Neural progenitor cell (in vitro differentiated cells): ENCODE measurements around the gene GRK1. TPM values are rescaled to one million over a fixed set of nuclear protein-coding genes. Genes with fewer than 3 reads are reported as not detected.
"Not testable (repeated sequence)": the region's sequence is repeated elsewhere in the genome, so short reads cannot be mapped to it uniquely, and the experiment has no call there.

ENCODE experiments used
- DNase-seq: peaks from one replicate; pipeline ENCODE4 v3.0.0-alpha.2; 2016; ENCODE audit warnings: low spot score
- H2AFZ ChIP-seq: fragments of 200-600 bp; sonication (generic); replicated peaks from 2 replicates; pipeline ENCODE4 v1.6.1; 2016; ENCODE audit warnings: antibody characterized with exemption
- H3F3A ChIP-seq: fragments of 200-600 bp; sonication (generic); 2 replicates; pipeline ENCODE4 v1.6.1; 2016; ENCODE audit warnings: antibody characterized with exemption, low read depth
- H3K27ac ChIP-seq: fragments of 200-600 bp; sonication (generic); 2 replicates; pipeline ENCODE4 v1.5.1; 2016; ENCODE audit warnings: mild to moderate bottlenecking
- H3K27me3 ChIP-seq: fragments of 200-600 bp; sonication (generic); 2 replicates; pipeline ENCODE4 v1.6.1; 2016; ENCODE audit warnings: mild to moderate bottlenecking, moderate library complexity
- H3K36me3 ChIP-seq: fragments of 200-600 bp; sonication (generic); 2 replicates; pipeline ENCODE4 v1.5.1; 2016
- H3K4me1 ChIP-seq: fragments of 200-600 bp; sonication (generic); 2 replicates; pipeline ENCODE4 v1.6.1; 2016; ENCODE audit warnings: mixed run types
- H3K4me2 ChIP-seq: fragments of 200-600 bp; sonication (generic); 2 replicates; pipeline ENCODE4 v1.6.1; 2016
- H3K4me3 ChIP-seq: fragments of 200-600 bp; sonication (generic); 2 replicates; pipeline ENCODE4 v1.5.1; 2016
- H3K79me2 ChIP-seq: fragments of 200-600 bp; sonication (generic); 2 replicates; pipeline ENCODE4 v1.6.1; 2016; ENCODE audit warnings: low read depth
- H3K9ac ChIP-seq: fragments of 200-600 bp; sonication (generic); 2 replicates; pipeline ENCODE4 v1.6.1; 2016
- H3K9me3 ChIP-seq: fragments of 200-600 bp; sonication (generic); 2 replicates; pipeline ENCODE4 v1.5.1; 2016; ENCODE audit warnings: low read depth
- H4K20me1 ChIP-seq: fragments of 200-600 bp; sonication (generic); 2 replicates; pipeline ENCODE4 v1.6.1; 2016; ENCODE audit warnings: low read depth
- H3K27ac Mint-ChIP-seq: 3 replicates; pipeline ENCODE4 v1.8.0; 2021; ENCODE audit warnings: mixed read lengths
- H3K27me3 Mint-ChIP-seq: 2 replicates; pipeline ENCODE4 v1.8.0; 2022; ENCODE audit warnings: low read depth, mild to moderate bottlenecking, inconsistent platforms, moderate library complexity, mixed read lengths; ENCODE audit not compliant: insufficient read depth
- H3K36me3 Mint-ChIP-seq: 3 replicates; pipeline ENCODE4 v1.8.0; 2021; ENCODE audit warnings: mixed read lengths
- H3K4me1 Mint-ChIP-seq: 3 replicates; pipeline ENCODE4 v1.8.0; 2021; ENCODE audit warnings: mixed read lengths
- H3K4me3 Mint-ChIP-seq: 3 replicates; pipeline ENCODE4 v1.8.0; 2021; ENCODE audit warnings: mild to moderate bottlenecking, moderate library complexity, mixed read lengths
- H3K9me3 Mint-ChIP-seq: 3 replicates; pipeline ENCODE4 v1.8.0; 2020; ENCODE audit warnings: mixed read lengths
- CTCF ChIP-seq: fragments of 200-600 bp; sonication (generic); IDR thresholded peaks from 2 replicates; pipeline ENCODE4 v1.5.1; 2017; ENCODE audit warnings: antibody characterized with exemption, mild to moderate bottlenecking
- EZH2 ChIP-seq: fragments of 200-600 bp; sonication (generic); IDR thresholded peaks from 2 replicates; pipeline ENCODE4 v1.6.1; 2017; ENCODE audit warnings: antibody characterized with exemption, mild to moderate bottlenecking, moderate library complexity
- EZH2phosphoT487 ChIP-seq: fragments of 200-600 bp; sonication (generic); IDR thresholded peaks from 2 replicates; pipeline ENCODE4 v1.6.1; 2017; ENCODE audit warnings: antibody characterized with exemption
- total RNA-seq: library from RNA; depleted of rRNA; stranded (reverse); fragments of >200 nt; gene quantifications from 2 replicates; pipeline ENCODE4 v1.2.3, GENCODE V29; 2015; ENCODE audit warnings: low replicate concordance

The GRK1 gene
- total RNA-seq, 1 donor from 2014 or later, result not detected

GRCh38 chr13:113723410-113724015 lies 56.5 kb downstream of the GRK1 start:
- Mint-ChIP-seq H3K36me3 (no peaks in the 10 kb centered on the region), H3K4me3 (peak overlapping the region; percentile 65), H3K4me1 (peaks cover 11% of the 10 kb centered on the region), H3K27me3 (peaks cover 6% of the 10 kb centered on the region), H3K9me3 (no peaks in the 10 kb centered on the region), H3K27ac (no peak overlapping the region)
- H3K36me3 ChIP-seq, result no peaks in the 10 kb centered on the region
- no peak overlapping the region for H2AFZ ChIP-seq
- no peaks in the 10 kb centered on the region for H4K20me1 ChIP-seq
- no peak overlapping the region for H3K27ac ChIP-seq
- no peak overlapping the region for H3K4me2 ChIP-seq
- H3K9me3 ChIP-seq, result no peaks in the 10 kb centered on the region
- TF ChIP-seq EZH2, result no peak
- no peak for TF ChIP-seq CTCF
- TF ChIP-seq EZH2phosphoT487, result no peak
- H3K79me2 ChIP-seq, result no peaks in the 10 kb centered on the region
- H3K4me3 ChIP-seq, result no peak overlapping the region
- no peaks in the 10 kb centered on the region for H3K27me3 ChIP-seq
- no peak overlapping the region for H3K9ac ChIP-seq
- peaks cover 24% of the 10 kb centered on the region for H3F3A ChIP-seq
- DNase-seq, result no peak
- H3K4me1 ChIP-seq, result peaks cover 4% of the 10 kb centered on the region

GRCh38 chr13:113724016-113724758 lies 57.2 kb downstream of the GRK1 start:
- TF ChIP-seq EZH2, result no peak
- no peak for TF ChIP-seq EZH2phosphoT487
- no peak for TF ChIP-seq CTCF
- H3K9ac ChIP-seq, result no peak overlapping the region

GRCh38 chr13:113724780-113725315 lies 57.8 kb downstream of the GRK1 start:
- H3K27me3 ChIP-seq, result no peaks in the 10 kb centered on the region
- no peak overlapping the region for H3K27ac ChIP-seq
- no peaks in the 10 kb centered on the region for H3K79me2 ChIP-seq
- Mint-ChIP-seq H3K27me3 (peaks cover 6% of the 10 kb centered on the region), H3K4me1 (peaks cover 11% of the 10 kb centered on the region), H3K9me3 (no peaks in the 10 kb centered on the region), H3K27ac (peak overlapping the region; percentile 74), H3K4me3 (peak overlapping the region; percentile 80), H3K36me3 (no peaks in the 10 kb centered on the region)
- no peak overlapping the region for H3K9ac ChIP-seq
- no peaks in the 10 kb centered on the region for H3K36me3 ChIP-seq
- peak overlapping the region; percentile 62 for H3K4me3 ChIP-seq
- TF ChIP-seq EZH2phosphoT487 (no peak), CTCF (peak; percentile 81), EZH2 (no peak)
- H3K9me3 ChIP-seq, result no peaks in the 10 kb centered on the region
- peaks cover 24% of the 10 kb centered on the region for H3F3A ChIP-seq
- H3K4me2 ChIP-seq, result peak overlapping the region; percentile 72
- no peaks in the 10 kb centered on the region for H4K20me1 ChIP-seq
- H2AFZ ChIP-seq, result no peak overlapping the region
- peaks cover 4% of the 10 kb centered on the region for H3K4me1 ChIP-seq
- peak; percentile 88 for DNase-seq

More at GRCh38 chr13:113724016-113724758, 57.2 kb downstream of the GRK1 start:
- Histone ChIP-seq H3K4me1 (peaks cover 4% of the 10 kb centered on the region), H3F3A (peaks cover 24% of the 10 kb centered on the region), H3K79me2 (no peaks in the 10 kb centered on the region), H3K27me3 (no peaks in the 10 kb centered on the region), H3K9me3 (no peaks in the 10 kb centered on the region), H2AFZ (no peak overlapping the region), H3K4me2 (peak overlapping the region; percentile 72), H4K20me1 (no peaks in the 10 kb centered on the region), H3K4me3 (peak overlapping the region; percentile 62), H3K27ac (no peak overlapping the region), H3K36me3 (no peaks in the 10 kb centered on the region)
- Mint-ChIP-seq H3K27me3 (peaks cover 6% of the 10 kb centered on the region), H3K27ac (peak overlapping the region; percentile 74), H3K9me3 (no peaks in the 10 kb centered on the region), H3K36me3 (no peaks in the 10 kb centered on the region), H3K4me1 (peaks cover 11% of the 10 kb centered on the region), H3K4me3 (peak overlapping the region; percentile 80)
- no peak for DNase-seq

GRCh38 chr13:113725329-113726105 lies 58.5 kb downstream of the GRK1 start:
- H3F3A ChIP-seq, result peaks cover 24% of the 10 kb centered on the region
- not testable (repeated sequence) for H3K27ac Mint-ChIP-seq, H3K4me2 ChIP-seq, H3K27me3 ChIP-seq, H3K36me3 ChIP-seq, H2AFZ ChIP-seq, H3K27me3 Mint-ChIP-seq, H3K9ac ChIP-seq, DNase-seq, H3K36me3 Mint-ChIP-seq, H3K4me1 ChIP-seq, H3K9me3 Mint-ChIP-seq, H3K27ac ChIP-seq, H4K20me1 ChIP-seq, H3K4me3 Mint-ChIP-seq, H3K9me3 ChIP-seq, H3K79me2 ChIP-seq
- peaks cover 11% of the 10 kb centered on the region for H3K4me1 Mint-ChIP-seq
- peak overlapping the region; percentile 62 for H3K4me3 ChIP-seq

- H3K36me3 Mint-ChIP-seq, H3K27me3 ChIP-seq, H3K9me3 ChIP-seq, H3K9ac ChIP-seq, H3K27ac ChIP-seq, H3K9me3 Mint-ChIP-seq, H3K36me3 ChIP-seq, H2AFZ ChIP-seq, H3K27ac Mint-ChIP-seq, H3K4me1 ChIP-seq, H3K79me2 ChIP-seq, H3K27me3 Mint-ChIP-seq, H4K20me1 ChIP-seq: not testable (repeated sequence)
- Histone ChIP-seq H3F3A (peaks cover 24% of the 10 kb centered on the region), H3K4me3 (peak overlapping the region; percentile 44), H3K4me2 (peak overlapping the region; percentile 77)
- peak; percentile 51 for DNase-seq
- Mint-ChIP-seq H3K4me1 (peaks cover 11% of the 10 kb centered on the region), H3K4me3 (peak overlapping the region; percentile 73)
Measured at GRCh38 chr13:113726106-113726821, 59.2 kb downstream of the GRK1 start.
